NCI-H1417 treated with DMSO at 0.1 percent for 48 hours (cell line): ENCODE data around the gene ANKRD12.

Source experiments
- DNase-seq: peaks from one replicate; lab custom pipeline; 2025; lab: John Stamatoyannopoulos, UW

ANKRD12 gene

GRCh38 chr18:9292047-9292446, 155.5 kb downstream of the ANKRD12 start:
- DNase-seq = no peak

GRCh38 chr18:9293948-9294347, 157.4 kb downstream of the ANKRD12 start:
- no peak for DNase-seq

- no peak for DNase-seq
Measured at GRCh38 chr18:9296233-9297006, 159.8 kb downstream of the ANKRD12 start.

- DNase-seq = no peak
Measured at GRCh38 chr18:9297007-9297393, 160.4 kb downstream of the ANKRD12 start.

- DNase-seq = no peak
Measured at GRCh38 chr18:9304388-9305070, 167.9 kb downstream of the ANKRD12 start.

GRCh38 chr18:9319333-9319732, 182.8 kb downstream of the ANKRD12 start:
- DNase-seq = no peak

GRCh38 chr18:9321017-9321452, 184.5 kb downstream of the ANKRD12 start:
- DNase-seq = no peak

- no peak for DNase-seq
Measured at GRCh38 chr18:9321736-9322135, 185.2 kb downstream of the ANKRD12 start.

GRCh38 chr18:9322744-9323143, 186.2 kb downstream of the ANKRD12 start:
- DNase-seq = no peak

- DNase-seq = no peak
Measured at GRCh38 chr18:9323750-9324445, 187.3 kb downstream of the ANKRD12 start.

GRCh38 chr18:9325716-9326115, 189.1 kb downstream of the ANKRD12 start:
- DNase-seq = no peak

GRCh38 chr18:9328776-9329175, 192.2 kb downstream of the ANKRD12 start:
- no peak for DNase-seq

GRCh38 chr18:9329471-9329870, 192.9 kb downstream of the ANKRD12 start:
- no peak for DNase-seq

GRCh38 chr18:9330419-9330818, 193.8 kb downstream of the ANKRD12 start:
- no peak for DNase-seq

- DNase-seq = no peak
Measured at GRCh38 chr18:9333441-9334328, 197.1 kb downstream of the ANKRD12 start.

GRCh38 chr18:9334329-9334972, 197.9 kb downstream of the ANKRD12 start, which contains the start of gene TWSG1:
Gene TWSG1, plus strand, starts transcription at chr18:9334773. Its CDS starts 2,457 bp downstream, at chr18:9337230.
- DNase-seq = peak; percentile 42

GRCh38 chr18:9334973-9335696, 198.6 kb downstream of the ANKRD12 start:
- DNase-seq = no peak
